ENCODE data around the gene PLLP. TPM values are rescaled to one million over a fixed set of nuclear protein-coding genes. Genes with fewer than 3 reads are reported as not detected.
A peak's percentile ranks its signal among the peaks of the same experiment; 100 is the strongest.

Gene PLLP
- total and polyA plus RNA-seq, 9 of the 15 experiments (the other 6 are each of a cell fraction or from before 2014, with no cell fraction given): 0.09 to 0.96 (median 0.27) TPM

DNA sequence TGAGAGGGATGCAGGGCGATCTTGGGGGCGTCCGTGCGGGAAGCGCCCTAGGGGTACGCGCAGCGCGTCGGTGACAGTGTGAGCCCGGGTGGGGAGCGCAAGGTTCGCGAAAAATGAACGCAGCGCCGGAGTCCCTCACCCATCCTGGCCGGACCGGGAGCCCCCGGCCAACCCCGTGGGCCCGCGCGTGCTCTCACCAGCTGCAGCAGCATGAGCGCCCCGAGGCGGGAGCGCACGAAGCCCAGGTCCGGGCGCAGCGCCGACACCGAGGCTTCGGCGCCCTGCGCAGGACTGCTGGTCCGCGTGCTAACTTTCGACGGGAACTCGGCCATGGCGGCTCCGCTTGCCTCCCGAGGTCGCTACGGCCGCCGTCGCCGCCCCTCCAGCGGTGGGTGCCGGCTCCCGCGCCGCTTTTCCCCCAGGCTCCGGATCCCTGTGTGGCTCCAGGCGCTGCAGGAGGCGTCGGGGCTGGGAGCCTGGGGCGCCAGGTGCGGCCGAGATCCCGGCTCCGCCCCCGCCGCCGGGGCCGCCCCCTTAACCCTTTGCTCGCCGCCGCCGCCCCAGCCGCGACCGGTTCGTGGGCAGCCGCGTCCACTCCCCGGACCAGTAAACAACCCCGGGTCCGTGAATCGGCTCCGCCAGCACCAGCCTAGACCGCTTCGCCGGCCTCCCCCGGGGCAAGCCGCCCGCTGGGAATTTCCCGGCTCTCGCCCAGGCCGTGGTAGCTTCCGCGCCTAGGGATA is at the start of gene PLLP (continued):
- TF ChIP-seq, protein P1, sequence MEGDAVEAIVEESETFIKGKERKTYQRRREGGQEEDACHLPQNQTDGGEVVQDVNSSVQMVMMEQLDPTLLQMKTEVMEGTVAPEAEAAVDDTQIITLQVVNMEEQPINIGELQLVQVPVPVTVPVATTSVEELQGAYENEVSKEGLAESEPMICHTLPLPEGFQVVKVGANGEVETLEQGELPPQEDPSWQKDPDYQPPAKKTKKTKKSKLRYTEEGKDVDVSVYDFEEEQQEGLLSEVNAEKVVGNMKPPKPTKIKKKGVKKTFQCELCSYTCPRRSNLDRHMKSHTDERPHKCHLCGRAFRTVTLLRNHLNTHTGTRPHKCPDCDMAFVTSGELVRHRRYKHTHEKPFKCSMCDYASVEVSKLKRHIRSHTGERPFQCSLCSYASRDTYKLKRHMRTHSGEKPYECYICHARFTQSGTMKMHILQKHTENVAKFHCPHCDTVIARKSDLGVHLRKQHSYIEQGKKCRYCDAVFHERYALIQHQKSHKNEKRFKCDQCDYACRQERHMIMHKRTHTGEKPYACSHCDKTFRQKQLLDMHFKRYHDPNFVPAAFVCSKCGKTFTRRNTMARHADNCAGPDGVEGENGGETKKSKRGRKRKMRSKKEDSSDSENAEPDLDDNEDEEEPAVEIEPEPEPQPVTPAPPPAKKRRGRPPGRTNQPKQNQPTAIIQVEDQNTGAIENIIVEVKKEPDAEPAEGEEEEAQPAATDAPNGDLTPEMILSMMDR (IDR thresholded peaks at IDR 0.05 in 2 of 3, conservative IDR thresholded peaks at IDR 0.05 in 1 of 3; ENCODE audit: insufficient read depth in 2 of 3, low read depth in 1 of 3, low read length in 3 of 3): 0 out of 6 replicates have a peak, but pooled peaks of 1 of the 3 experiments have one; percentile 4
- no peak for TF ChIP-seq SRSF9 (IDR thresholded peaks at IDR 0.05; ENCODE audit: borderline replicate concordance, low read depth, low read length)
- TF ChIP-seq THRAP3 (IDR thresholded peaks at IDR 0.05; ENCODE audit: borderline replicate concordance): no peak
- TF ChIP-seq ZNF354B (CRISPR knock-in tag; IDR thresholded peaks at IDR 0.05): no peak
- TF ChIP-seq, protein P2, sequence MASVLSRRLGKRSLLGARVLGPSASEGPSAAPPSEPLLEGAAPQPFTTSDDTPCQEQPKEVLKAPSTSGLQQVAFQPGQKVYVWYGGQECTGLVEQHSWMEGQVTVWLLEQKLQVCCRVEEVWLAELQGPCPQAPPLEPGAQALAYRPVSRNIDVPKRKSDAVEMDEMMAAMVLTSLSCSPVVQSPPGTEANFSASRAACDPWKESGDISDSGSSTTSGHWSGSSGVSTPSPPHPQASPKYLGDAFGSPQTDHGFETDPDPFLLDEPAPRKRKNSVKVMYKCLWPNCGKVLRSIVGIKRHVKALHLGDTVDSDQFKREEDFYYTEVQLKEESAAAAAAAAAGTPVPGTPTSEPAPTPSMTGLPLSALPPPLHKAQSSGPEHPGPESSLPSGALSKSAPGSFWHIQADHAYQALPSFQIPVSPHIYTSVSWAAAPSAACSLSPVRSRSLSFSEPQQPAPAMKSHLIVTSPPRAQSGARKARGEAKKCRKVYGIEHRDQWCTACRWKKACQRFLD (CRISPR knock-in tag; IDR thresholded peaks at IDR 0.05): peak; percentile 59; the same call in 1 of the 2 replicates
- TF ChIP-seq, protein P3, sequence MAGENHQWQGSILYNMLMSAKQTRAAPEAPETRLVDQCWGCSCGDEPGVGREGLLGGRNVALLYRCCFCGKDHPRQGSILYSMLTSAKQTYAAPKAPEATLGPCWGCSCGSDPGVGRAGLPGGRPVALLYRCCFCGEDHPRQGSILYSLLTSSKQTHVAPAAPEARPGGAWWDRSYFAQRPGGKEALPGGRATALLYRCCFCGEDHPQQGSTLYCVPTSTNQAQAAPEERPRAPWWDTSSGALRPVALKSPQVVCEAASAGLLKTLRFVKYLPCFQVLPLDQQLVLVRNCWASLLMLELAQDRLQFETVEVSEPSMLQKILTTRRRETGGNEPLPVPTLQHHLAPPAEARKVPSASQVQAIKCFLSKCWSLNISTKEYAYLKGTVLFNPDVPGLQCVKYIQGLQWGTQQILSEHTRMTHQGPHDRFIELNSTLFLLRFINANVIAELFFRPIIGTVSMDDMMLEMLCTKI (IDR thresholded peaks at IDR 0.05; ENCODE audit: partially characterized antibody): no peak
- TF ChIP-seq ZNF589 (CRISPR knock-in tag; IDR thresholded peaks at IDR 0.05; ENCODE audit: low read depth): 0 out of 2 replicates have a peak, but pooled peaks have one; percentile 25
- TF ChIP-seq, protein P4, sequence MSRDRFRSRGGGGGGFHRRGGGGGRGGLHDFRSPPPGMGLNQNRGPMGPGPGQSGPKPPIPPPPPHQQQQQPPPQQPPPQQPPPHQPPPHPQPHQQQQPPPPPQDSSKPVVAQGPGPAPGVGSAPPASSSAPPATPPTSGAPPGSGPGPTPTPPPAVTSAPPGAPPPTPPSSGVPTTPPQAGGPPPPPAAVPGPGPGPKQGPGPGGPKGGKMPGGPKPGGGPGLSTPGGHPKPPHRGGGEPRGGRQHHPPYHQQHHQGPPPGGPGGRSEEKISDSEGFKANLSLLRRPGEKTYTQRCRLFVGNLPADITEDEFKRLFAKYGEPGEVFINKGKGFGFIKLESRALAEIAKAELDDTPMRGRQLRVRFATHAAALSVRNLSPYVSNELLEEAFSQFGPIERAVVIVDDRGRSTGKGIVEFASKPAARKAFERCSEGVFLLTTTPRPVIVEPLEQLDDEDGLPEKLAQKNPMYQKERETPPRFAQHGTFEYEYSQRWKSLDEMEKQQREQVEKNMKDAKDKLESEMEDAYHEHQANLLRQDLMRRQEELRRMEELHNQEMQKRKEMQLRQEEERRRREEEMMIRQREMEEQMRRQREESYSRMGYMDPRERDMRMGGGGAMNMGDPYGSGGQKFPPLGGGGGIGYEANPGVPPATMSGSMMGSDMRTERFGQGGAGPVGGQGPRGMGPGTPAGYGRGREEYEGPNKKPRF (IDR thresholded peaks at IDR 0.05; ENCODE audit: low read depth, low read length): no peak
- TF ChIP-seq HDAC8 (tag; IDR thresholded peaks at IDR 0.05): peak; percentile 62; the same call in 1 of the 2 replicates
- TF ChIP-seq SMAD3 (CRISPR knock-in tag; conservative IDR thresholded peaks at IDR 0.05): no peak
- no peak for TF ChIP-seq CBX5 (IDR thresholded peaks at IDR 0.05; ENCODE audit: borderline replicate concordance, low read depth)
- peak; percentile 86; the same call in 1 of the 2 replicates for TF ChIP-seq ZBTB49 (CRISPR knock-in tag; IDR thresholded peaks at IDR 0.05; ENCODE audit: borderline replicate concordance)
- peak in 1 of 2 experiments; percentile 84; a peak in 2 of 4 replicates for TF ChIP-seq TEAD1 (CRISPR knock-in tag; IDR thresholded peaks at IDR 0.05)
- TF ChIP-seq HNRNPH1 (optimal IDR thresholded peaks at IDR 0.05; ENCODE audit: low read depth, low read length): no peak
- no peak for TF ChIP-seq MTF1 (CRISPR knock-in tag; IDR thresholded peaks at IDR 0.05; ENCODE audit: borderline replicate concordance)
- TF ChIP-seq DMBX1 (CRISPR knock-in tag; IDR thresholded peaks at IDR 0.05; ENCODE audit: borderline replicate concordance): 0 out of 2 replicates have a peak, but pooled peaks have one; percentile 26

Data from K562 (cell line).